ENCODE results near the gene GGACT.
"Not testable (repeated sequence)": the region's sequence is repeated elsewhere in the genome, so short reads cannot be mapped to it uniquely, and the experiment has no call there.

The GGACT gene

GRCh38 chr13:100528820-100529219 is 59.8 kb downstream of the GGACT start:
- DNase-seq (ENCODE audit: low spot score), result no peak

GRCh38 chr13:100528353-100528752 is 60.2 kb downstream of the GGACT start:
- no peak for DNase-seq (ENCODE audit: low spot score)

GRCh38 chr13:100527644-100528043 is 60.9 kb downstream of the GGACT start:
- DNase-seq (ENCODE audit: low spot score), result no peak

GRCh38 chr13:100526318-100527000 is 62.1 kb downstream of the GGACT start:
- DNase-seq (ENCODE audit: low spot score), result no peak

DNA sequence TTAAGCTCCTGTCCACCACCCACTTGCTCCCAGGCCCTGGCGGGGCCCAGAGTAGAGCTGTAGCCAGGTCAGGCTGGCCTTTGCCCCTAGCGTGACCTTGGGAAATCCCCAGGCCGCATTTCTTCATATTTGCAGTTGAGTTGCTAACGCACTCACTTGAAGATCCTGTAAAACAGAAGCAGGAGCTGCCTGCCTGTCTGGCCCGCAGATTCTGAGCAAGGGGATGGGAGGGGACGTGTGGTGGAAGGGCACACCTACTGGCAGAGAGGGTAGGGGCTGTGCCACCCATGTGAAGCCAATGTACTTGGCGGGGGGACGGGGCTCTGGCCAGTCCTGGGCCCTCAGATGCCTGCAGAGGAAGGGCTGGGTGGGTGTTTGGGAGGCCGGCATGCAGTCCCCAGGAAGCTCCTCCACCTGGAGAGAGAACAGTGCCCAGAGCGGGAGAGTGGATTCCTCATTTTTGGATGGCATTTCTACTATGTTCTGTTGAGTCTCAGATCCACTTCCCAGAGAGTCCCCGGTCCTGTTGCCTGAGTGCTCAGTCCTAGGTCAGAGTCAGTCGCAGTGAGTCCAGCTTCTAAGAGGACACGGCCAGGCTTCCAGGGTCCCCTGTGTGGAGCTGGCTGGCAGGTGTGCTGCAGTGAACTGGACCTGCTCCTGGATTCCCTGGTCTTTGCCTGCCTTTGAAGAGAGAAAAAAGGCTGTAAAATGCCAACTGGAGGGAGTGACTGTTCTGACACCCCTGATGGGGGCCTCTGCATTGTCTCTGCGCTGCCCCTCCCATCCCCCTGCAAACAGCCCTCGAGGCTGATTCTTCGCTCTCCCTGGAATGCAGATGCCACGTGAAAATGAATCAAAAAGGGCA is 62.9 kb downstream of the GGACT start:
- DNase-seq (ENCODE audit: low spot score), result no peak

DNA sequence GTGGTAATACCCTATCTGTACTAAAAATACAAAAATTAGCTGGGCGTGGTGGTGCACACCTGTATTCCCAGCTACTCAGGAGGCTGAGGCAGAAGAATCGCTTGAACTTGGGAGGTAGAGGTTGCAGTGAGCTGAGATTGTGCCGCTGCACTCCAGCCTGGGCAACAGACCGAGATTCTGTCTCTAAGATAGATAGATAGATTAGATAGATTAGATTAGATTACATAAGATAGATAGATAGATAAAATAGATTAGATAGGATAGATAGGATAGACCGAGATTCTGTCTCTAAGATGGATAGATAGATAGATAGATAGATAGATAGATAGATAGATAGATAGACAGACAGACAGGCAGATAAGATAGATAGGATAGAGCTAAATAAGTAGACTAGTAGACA is 63.9 kb downstream of the GGACT start:
- not testable (repeated sequence) for DNase-seq (ENCODE audit: low spot score)

DNA sequence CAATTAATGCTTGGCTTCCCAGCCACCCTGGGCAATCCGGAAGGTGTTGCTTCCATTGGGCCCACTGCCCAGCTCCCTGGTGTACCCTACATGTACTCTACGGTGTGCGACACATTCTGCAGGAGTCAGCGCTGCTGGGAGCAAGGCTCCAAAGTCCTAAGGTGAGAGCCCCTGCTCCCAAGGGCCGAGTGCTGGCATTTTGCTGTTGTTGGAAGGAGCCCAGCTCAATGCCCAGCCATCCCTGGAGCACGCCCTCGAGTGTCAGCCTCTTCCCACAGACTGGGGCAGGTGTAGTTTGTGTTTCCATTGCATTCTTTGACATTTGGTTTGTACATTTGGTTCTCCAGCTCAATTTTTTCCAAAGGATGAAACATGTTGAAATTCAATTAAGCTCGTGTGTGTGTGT is 64.6 kb downstream of the GGACT start:
- no peak for DNase-seq (ENCODE audit: low spot score)

DNA sequence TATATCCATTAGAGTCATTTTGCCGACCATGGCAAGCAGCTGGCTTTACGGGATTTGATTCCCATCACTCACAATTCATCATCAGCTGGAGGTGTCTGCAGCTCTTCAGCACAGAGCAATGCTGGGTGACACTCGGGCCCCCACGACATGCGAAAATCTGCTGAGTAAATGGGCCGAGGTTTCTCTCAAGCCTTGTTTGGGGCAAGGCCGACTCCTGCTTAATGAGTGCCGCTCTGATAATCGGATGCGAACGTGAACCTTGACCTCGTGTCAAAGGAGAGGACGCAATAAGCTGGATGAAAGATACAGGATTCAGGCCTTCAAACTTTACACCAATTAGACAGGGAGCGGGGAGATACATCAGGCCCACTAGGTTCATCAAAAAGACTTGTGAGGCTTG is 65.2 kb downstream of the GGACT start:
- no peak for DNase-seq (ENCODE audit: low spot score)

DNA sequence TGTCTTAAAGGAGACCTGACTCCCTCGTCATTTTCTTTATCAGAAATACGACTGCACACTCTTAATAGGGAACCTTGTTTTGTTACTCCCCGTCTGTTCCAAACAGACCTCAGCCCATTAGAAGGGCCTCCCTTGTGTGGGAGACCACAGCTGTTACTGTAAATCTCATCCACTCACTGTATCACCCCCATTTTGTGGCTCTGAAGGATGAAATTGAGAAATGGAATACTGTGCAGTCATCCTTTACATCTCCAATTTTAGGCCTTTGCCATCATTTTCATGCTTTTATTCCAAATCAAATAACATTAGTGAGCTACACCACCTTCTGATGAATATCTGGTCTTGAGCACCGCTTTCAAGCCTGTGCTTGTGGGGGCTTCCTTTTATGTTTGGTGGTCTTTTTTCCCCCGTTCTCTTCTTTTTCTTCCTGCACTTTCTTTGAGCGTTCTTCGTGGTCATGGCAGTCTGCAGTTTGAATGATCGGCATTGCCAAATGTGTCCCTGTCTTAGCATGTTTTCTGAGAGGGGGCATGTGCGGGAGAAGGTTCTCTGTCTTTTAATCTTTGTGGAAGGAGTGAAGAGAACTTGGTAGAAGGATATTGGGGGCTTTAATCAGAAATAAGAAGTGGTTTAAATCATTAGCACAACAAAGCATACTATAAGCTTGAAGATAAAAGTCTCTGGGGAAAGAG is 65.8 kb downstream of the GGACT start:
- DNase-seq (ENCODE audit: low spot score), result no peak

GRCh38 chr13:100521851-100522617 is 66.6 kb downstream of the GGACT start:
- no peak for DNase-seq (ENCODE audit: low spot score)

DNA sequence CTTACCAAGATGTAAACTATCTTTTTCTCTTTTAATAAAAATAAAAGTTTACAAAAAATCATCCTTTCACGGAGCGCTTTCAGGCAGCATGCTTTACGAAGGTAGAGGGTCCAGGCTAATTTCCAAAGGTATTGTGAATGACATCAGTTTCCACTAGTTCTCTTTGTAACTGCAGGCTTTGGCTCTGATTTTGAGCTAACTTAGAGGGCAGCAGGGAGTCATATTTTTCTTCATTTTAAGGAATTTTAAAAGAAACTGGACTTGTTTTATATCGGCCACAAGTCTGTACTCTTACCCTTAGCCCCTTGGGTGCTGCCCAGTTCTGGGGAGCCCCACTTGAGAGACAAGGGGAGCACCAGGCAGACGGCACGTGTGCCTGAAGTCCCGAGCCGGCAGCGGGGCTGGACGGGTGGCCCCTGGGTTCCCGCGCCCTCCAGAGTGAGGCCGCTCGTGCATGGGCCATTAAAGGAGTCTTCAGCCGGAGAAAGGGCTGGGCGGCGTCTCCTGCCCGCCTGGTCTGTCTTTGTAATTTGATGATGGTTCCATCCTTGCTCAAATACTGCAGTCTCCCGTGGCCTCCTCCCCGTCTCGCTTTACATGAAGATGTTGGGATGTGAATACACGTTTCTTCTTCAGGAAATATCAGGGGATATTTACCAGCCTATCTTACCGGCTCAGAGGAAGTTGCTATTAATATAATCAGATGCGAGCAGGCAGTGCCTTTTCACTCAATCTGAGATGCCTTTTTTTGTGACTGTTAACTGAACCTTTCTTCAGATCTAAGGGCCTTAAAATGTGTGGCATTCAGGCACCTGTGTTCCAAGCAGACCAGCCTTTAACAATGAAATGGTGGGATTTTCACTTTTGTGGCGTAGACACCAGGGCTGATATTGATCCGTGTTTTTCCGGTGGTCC is 67.4 kb downstream of the GGACT start:
- DNase-seq (ENCODE audit: low spot score), result no peak

- DNase-seq (ENCODE audit: low spot score), result no peak
These were observed 69.0 kb downstream of the GGACT start for GRCh38 chr13:100519626-100520025.

GRCh38 chr13:100518394-100519062 is 70.1 kb downstream of the GGACT start:
- DNase-seq (ENCODE audit: low spot score), result no peak

DNA sequence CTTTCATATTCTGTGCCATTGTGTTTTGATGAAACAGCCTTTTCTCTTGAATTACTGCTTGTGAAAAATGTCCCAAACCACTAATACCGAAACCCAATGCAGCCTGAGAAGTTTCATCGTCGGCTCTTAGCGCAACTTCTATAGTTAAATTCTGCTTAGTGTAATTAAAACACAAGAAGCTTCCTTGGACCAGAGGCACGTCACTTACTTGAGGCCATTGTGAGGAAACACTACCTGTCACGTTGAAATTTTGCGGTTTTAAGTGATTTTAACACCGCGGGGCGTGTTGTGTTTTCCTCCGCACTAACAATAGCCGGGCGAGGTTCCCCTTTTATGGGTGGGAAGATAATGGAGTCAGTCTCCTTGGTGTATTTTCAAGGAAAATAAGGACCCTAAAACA is 70.9 kb downstream of the GGACT start:
- DNase-seq (ENCODE audit: low spot score), result no peak

GRCh38 chr13:100517135-100517534 is 71.5 kb downstream of the GGACT start:
- DNase-seq (ENCODE audit: low spot score), result no peak

DNA sequence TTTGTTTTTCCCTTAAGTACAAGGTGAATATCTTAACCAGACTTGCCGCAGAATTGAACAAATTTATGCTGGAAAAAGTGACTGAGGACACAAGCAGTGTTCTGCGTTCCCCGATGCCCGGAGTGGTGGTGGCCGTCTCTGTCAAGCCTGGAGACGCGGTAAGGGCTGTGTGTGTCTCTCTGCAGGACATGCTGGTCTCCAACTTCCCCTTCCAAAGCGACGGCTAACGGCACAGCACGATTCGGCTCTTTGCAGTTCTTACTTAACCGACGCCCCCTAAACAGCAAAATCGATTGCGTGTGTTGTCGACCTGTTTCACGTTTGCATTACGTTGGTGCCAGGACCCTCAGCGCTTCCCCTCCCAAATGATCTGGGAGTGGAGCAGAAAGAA is 73.2 kb downstream of the GGACT start:
- no peak for DNase-seq (ENCODE audit: low spot score)

- DNase-seq (ENCODE audit: low spot score), result peak; percentile 80
These were observed 73.7 kb downstream of the GGACT start for GRCh38 chr13:100514788-100515409.

- DNase-seq (ENCODE audit: low spot score), result no peak
These were observed 74.5 kb downstream of the GGACT start for GRCh38 chr13:100513987-100514670.

DNA sequence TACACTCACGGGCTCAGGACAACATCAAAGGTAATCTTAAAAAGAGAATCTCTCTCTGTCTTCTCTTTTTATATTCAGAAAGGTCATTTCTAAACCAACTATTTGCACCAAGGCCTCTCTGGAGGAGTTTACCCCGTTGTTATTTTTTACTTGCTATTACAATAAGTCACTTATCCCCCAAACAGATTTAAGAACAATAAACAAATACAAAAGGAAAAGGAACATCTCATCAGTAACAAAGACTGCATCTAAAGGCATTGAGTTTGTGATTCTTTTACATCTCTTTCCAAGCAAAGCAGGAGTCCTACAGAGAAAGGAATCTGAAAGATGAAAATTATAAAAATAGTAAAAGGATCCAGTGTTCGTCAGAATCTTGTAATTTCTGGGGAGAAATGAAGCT is 75.4 kb downstream of the GGACT start:
- DNase-seq (ENCODE audit: low spot score), result no peak

All from NAMALWA (cell line).